HG03159 (cell line): ENCODE results near the gene ZDHHC7.
"Not testable (repeated sequence)": the region's sequence is repeated elsewhere in the genome, so short reads cannot be mapped to it uniquely, and the experiment has no call there.

Experiments
- ATAC-seq: cut with Tn5 transposase; IDR thresholded peaks from one replicate; pipeline ENCODE4 v1.9.1; 2021; ENCODE audit warnings: mild to moderate bottlenecking, moderate library complexity; ENCODE audit not compliant: unreplicated experiment

Gene ZDHHC7

GRCh38 chr16:85045077-85045476, 33.7 kb upstream of the ZDHHC7 start:
- ATAC-seq, result no peak

DNA sequence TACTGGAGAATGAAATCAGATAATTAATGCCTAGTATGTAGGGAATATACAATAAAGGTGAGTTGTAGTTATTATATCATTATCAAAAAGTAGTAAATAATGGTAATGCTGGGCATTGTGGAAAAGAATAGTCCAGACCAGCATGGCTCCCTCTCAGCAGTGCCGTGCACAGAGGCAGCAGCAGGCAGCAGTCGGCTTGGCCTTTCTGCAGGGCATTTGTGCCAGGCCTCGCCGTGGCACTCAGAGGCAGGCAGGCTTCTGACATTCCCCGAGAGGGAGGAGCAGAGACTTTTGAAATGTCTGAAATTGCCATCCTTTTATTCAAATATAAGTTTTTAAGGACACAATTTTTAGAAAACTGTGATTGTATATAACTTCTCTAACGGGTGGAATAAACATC, 31.3 kb upstream of the ZDHHC7 start:
- ATAC-seq, result no peak

GRCh38 chr16:85042167-85042526, 30.8 kb upstream of the ZDHHC7 start:
- ATAC-seq, result no peak

GRCh38 chr16:85041219-85042166, 30.2 kb upstream of the ZDHHC7 start:
- ATAC-seq, result no peak

DNA sequence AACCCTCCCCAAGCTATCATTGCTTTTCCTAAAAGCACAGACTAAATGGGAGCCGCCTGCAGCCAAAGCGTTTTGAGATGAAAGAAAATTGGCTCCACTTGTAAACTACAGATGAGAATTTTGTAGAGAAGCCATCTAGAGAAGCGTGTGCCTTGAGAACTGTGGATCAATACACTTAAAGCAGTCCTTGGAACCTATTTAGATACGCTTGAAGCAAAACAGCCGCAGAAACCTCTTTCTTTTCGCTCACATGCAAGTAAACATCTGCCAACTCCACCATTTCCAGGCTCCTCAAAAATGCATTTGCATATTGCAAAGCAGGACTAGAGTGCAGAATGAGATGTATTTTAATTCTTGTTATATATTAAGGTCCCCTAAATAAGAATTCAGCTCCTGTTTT, 29.4 kb upstream of the ZDHHC7 start:
- no peak for ATAC-seq

DNA sequence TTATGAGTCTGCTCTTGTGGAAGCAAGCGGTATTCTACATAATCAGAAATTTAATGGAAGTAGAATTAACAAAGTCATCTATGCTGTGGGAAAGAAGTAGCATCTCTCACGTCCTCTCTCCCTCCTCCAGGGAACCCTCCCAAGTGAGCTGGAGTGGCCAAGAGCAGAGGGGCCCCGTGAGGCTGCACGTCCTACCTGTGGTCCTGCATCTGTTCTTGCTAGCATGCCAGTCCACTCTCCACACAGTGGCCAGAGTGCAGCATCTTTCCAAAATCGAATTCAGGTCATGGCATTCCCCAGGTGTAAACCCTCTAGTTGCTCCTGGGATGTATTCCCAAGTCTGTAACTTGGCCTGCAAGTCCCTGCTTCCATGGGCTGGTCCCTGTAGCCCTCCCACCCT, 26.4 kb upstream of the ZDHHC7 start:
- no peak for ATAC-seq

DNA sequence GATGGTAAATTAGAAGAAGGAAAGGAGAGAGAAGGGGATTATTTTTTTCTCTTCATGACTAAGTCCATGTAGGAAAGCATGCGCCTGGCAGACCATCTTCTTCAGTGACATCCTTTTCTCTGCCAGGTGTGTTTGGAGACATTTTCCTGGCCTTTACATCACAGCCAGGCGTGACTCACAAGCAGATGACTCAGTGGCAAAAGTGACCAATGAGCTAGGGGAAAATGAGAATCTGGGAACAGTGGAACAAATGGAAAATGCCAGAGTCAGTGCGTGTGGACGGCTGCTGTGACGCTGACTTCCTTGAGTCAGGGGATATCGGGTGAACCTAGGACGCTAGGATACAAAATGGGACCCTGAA, 25.7 kb upstream of the ZDHHC7 start:
- no peak for ATAC-seq

- no peak for ATAC-seq
Observed at GRCh38 chr16:85036236-85037049, 25.1 kb upstream of the ZDHHC7 start.

GRCh38 chr16:85034591-85035433, 23.5 kb upstream of the ZDHHC7 start:
- ATAC-seq, result no peak

DNA sequence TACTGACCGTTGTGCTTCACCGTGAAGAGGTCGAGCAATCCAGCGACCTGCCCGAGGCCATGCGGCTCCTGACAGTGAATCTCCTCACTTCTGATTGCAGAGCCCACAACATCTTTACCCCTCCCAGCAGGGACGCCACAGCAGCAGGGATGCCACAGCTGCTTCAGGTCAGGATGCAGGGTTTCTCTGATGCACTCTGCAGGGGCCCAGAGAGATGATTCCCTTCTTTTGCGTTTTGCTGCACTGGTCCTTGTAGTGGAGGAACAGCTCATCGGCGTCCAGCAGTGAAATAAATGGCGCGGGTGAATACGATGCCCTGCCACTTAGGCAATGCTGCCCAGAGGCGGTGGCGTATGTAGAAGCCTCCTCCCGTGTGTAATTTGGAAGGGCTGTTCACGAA, 21.8 kb upstream of the ZDHHC7 start:
- ATAC-seq, result no peak

- not testable (repeated sequence) for ATAC-seq
Observed at GRCh38 chr16:85032187-85032586, 20.9 kb upstream of the ZDHHC7 start.

DNA sequence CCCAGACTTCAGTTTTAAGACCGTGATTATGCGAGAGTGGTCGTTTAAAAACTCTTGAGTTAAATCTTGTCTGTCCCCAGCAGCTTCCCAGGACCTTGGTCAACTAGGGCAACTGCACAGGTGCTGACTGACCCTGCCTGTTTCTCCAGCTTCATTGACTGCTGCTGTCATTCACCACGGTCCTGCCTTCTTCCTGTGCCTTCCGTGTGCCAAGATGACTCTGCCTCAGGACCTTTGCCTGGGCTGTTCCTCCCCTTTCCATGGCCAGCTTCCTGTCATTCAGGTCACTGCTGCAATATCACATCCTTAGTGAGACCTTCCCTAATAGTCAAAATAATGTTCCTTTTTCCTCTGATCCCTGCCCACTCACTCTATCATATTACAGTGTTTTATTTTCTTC, 20.1 kb upstream of the ZDHHC7 start:
- no peak for ATAC-seq

DNA sequence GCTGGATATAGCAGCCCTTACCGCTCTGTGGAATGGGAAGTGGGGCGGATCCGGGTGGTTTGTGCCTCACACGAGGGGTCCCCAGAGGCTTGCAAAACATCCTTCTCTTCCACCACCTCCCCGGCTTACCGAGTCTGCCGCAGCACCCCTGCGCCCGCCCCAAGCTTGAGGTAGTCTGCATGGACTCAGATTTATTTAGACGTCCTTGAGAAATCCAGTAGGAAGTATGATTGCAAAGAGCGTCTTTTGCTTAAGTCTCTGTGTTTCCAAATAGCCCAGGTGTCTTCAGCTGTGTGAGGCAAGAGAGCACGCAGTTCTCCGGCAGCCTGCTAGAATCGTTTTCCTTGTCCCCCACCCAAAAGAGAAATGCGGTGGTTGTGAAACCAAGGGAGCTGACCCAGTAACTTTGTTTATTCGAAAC, 18.7 kb upstream of the ZDHHC7 start:
- no peak for ATAC-seq

DNA sequence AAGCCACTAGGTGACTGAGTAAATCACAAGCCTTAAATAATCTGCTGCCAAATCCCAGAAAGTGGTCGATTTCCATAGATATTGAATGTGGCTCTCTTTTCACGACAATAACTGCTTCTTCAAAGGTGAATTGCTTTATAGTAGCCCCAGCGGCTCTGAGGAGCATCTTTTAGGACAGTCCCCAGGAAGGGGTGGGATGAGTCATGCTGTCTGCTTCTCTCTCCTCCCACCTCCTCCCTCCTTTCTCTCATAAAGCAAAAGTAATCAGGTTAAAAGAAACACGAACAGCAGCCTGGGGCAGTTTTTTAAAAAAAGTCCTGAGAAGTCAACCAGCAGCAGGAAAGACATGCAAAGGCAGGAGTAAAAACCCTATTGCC, 18.1 kb upstream of the ZDHHC7 start:
- ATAC-seq, result no peak

DNA sequence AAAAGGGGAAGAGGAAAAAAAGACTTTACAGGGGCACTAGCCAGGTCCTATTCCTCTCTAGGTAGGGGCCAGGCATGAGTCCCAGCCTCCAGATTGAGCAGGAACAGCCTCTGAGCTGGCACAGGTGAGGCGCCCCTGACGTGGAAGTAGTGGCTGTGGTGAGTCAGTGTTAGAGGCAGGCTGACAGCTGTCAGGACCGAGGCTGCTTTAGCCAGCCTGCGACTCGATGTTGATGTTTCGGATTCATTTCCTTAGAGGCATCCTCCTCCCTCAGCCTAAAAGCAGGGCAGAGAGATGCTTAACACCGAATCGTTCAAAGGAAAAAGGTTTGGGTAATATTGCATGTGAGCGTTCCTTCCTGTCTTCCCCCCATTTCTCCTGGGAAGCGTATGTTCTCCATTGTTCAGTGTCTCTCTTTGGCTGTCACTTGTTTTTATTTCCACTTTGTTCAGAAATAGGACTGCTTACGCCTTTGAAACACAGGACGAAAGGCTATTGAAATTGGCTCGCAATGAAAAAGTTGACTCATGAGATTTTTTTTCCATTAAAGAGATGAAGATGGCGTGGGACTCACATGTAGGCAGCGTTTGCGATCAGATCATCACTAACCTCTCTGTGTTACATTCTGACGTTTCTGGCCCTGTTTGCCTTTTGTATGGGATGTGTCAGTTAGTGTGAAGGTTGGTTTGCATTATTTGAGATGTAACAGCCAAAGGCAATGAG, 17.5 kb upstream of the ZDHHC7 start:
- ATAC-seq, result no peak

GRCh38 chr16:85027958-85028684, 16.8 kb upstream of the ZDHHC7 start:
- peak; percentile 7 for ATAC-seq

- peak; percentile 83 for ATAC-seq
Observed at GRCh38 chr16:85027349-85027957, 16.1 kb upstream of the ZDHHC7 start, which contains the start of gene KIAA0513. Gene KIAA0513, plus strand, starts transcription at chr16:85027795. Its CDS starts 39,277 bp downstream, at chr16:85067072.

GRCh38 chr16:85026703-85027102, 15.4 kb upstream of the ZDHHC7 start:
- no peak for ATAC-seq
